ENCODE measurements around the gene RADIL. TPM values are rescaled to one million over a fixed set of nuclear protein-coding genes. Genes with fewer than 3 reads are reported as not detected.

Gene RADIL
- total and polyA plus RNA-seq, 9 of the 15 experiments (the other 6 are each of a cell fraction or from before 2014, with no cell fraction given), result 0.06 to 8.1 (median 1.9) TPM; not detected in 1

DNA sequence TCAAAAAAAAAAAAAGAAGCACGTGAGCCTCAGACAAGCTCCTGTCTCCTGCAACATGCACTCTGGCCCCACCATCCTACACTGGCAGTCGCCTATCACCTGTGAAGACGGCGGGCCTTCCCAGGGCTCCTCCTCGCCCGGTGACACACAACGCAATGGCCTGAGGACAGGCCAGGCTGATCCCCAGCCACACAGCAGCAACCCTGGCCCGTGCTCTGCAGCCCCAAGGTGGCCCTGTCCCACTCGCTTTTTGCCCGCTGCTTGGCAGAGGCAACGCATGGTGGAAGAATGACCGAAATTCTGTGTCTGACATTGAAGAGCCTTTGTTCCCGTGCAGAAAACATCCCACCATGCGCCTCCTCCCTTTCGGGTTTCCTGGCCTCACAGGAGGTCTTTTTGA, 8.1 kb downstream of the RADIL start:
- CTCF ChIA-PET (ENCODE audit: low intra/inter-chr PET ratio), result no interaction called here

More for the DNA sequence above, 8.1 kb downstream of the RADIL start:
- no peak overlapping the region for H3K4me3 ChIP-seq
- H3K36me3 ChIP-seq (ENCODE audit: control insufficient read depth, insufficient read depth, low read length), result peaks cover 17% of the 10 kb centered on the region; the same call in 1 of the 3 replicates
- H3K9me1 ChIP-seq (ENCODE audit: control insufficient read depth, insufficient read depth, low read length), result no peaks in the 10 kb centered on the region
- no peak overlapping the region for H3K4me2 ChIP-seq (ENCODE audit: insufficient read depth, low read length)
- TF ChIP-seq, protein P1, sequence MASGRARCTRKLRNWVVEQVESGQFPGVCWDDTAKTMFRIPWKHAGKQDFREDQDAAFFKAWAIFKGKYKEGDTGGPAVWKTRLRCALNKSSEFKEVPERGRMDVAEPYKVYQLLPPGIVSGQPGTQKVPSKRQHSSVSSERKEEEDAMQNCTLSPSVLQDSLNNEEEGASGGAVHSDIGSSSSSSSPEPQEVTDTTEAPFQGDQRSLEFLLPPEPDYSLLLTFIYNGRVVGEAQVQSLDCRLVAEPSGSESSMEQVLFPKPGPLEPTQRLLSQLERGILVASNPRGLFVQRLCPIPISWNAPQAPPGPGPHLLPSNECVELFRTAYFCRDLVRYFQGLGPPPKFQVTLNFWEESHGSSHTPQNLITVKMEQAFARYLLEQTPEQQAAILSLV (tag; IDR thresholded peaks at IDR 0.05), result no peak
- TF ChIP-seq, protein P2, sequence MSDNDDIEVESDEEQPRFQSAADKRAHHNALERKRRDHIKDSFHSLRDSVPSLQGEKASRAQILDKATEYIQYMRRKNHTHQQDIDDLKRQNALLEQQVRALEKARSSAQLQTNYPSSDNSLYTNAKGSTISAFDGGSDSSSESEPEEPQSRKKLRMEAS (CRISPR knock-in tag; IDR thresholded peaks at IDR 0.05), result no peak
- no peak for TF ChIP-seq RBM39 (optimal IDR thresholded peaks at IDR 0.05; ENCODE audit: low read depth, low read length)
- H3K27me3 ChIP-seq (ENCODE audit: control insufficient read depth in 2 of 2, insufficient read depth in 2 of 2, low read length in 2 of 2), result no peaks in the 10 kb centered on the region
- H3K9ac ChIP-seq (ENCODE audit: insufficient read depth in 1 of 2, low read depth in 2 of 2, low read length in 2 of 2), result peak overlapping the region in 1 of 2 experiments; percentile 26; a peak in 1 of 4 replicates
- POLR2A ChIA-PET, result no interaction called here
- peaks cover 4% of the 10 kb centered on the region; the same call in 1 of the 2 replicates for H4K20me1 ChIP-seq (replicated peaks; ENCODE audit: control insufficient read depth, insufficient read depth, low read length)
- BruUV-seq (replicated peaks), result no TSS peak
- WGBS (ENCODE audit: insufficient coverage, low coverage, missing lambda C conversion rate), result 87% methylated on average over 12 of the region's 15 CpGs
- H2AFZ ChIP-seq (ENCODE audit: low read depth, low read length), result no peak overlapping the region
- peaks cover 7 to 26% of the 10 kb centered on the region in 2 experiments; a peak in 4 of 5 replicates for H3K4me1 ChIP-seq (replicated peaks in 1 of 2; ENCODE audit: control insufficient read depth in 2 of 2, insufficient read depth in 2 of 2, low read length in 2 of 2)
- H3K9me3 ChIP-seq (replicated peaks; ENCODE audit: control insufficient read depth, insufficient read depth, low read depth, low read length), result no peaks in the 10 kb centered on the region
- FAIRE-seq (no peak), DNase-seq (ENCODE audit: extremely low read depth in 1 of 4, low spot score in 3 of 4) (no peak), ATAC-seq (no peak)
- intact Hi-C loops (cut with micrococcal nuclease), result no loop called here
- in situ Hi-C loops (cut with MboI), result no loop called here
- H3K27ac ChIP-seq (ENCODE audit: extremely low read depth, low read depth, low read length), result no peak overlapping the region
- H3K79me2 ChIP-seq (ENCODE audit: control insufficient read depth, insufficient read depth, low read length), result no peaks in the 10 kb centered on the region; the same call in 2 of the 3 replicates
